HG02981 (cell line): ENCODE measurements around the gene DYNLT4.
"Not testable (repeated sequence)": the region's sequence is repeated elsewhere in the genome, so short reads cannot be mapped to it uniquely, and the experiment has no call there.

Source experiments
- ATAC-seq: cut with Tn5 transposase; IDR thresholded peaks from one replicate; pipeline ENCODE4 v1.9.1; 2021; ENCODE audit warnings: mild to moderate bottlenecking, moderate library complexity; ENCODE audit not compliant: unreplicated experiment

DYNLT4 gene

GRCh38 chr1:44766421-44766820 is 40.7 kb downstream of the DYNLT4 start:
- not testable (repeated sequence) for ATAC-seq

DNA sequence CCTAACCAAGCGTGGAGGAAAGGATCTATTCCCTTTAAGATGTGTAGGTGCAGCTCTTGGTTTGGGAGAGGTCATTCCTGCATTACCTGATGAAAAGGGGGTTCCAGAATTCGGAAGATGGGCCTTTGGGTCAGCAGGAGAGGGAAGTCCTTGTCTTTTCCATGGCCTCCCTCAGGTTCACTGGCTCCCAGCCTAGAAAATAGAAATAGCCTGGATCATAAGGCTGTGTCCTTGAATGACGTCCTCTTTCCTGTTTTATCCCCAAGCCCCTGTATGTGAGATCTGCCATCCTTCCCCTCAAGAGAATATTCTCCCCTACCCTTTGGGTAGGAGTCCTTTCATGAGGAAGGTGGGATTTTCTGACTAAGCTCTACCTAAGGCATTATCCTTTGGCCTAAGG is 46.3 kb downstream of the DYNLT4 start:
- ATAC-seq = no peak

DNA sequence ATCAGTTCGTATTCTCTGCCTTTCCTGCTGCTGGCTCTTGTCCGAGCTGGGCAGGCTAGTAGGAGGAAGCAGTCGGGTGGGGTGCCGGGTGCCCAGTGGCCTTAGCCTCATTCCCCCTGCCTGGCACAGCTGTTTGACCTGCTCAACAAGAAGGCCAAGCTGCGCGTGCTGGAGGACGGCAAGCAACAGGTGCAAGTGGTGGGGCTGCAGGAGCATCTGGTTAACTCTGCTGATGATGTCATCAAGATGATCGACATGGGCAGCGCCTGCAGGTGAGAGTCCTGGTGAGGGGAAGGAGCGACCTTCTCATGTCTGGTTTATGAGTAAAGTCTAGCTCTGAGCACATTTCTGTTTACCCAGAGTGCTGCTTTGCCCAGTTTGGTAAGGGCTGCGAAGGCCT is 48.1 kb downstream of the DYNLT4 start:
- ATAC-seq = no peak

DNA sequence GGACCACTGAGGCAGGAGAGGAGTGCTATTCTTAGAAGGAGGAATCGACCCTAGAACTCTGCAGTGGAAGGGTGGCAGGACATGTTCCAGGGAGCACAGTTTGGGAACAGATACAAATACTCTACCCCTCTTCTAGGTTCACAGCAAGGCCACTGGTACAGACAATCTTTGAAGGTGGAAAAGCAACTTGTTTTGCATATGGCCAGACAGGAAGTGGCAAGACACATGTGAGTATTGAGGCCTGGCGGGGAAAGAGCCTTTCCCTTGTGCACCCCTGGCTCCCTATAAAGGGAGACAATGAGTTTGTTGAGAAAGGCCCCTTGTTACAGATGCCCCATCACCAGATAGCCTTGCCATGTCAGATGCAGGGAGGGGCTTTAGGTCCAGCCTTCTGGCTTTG is 49.7 kb downstream of the DYNLT4 start:
- ATAC-seq = no peak
